Spleen (tissue), 11 donors: Measurements from ENCODE around the gene CALR3. TPM values are rescaled to one million over a fixed set of nuclear protein-coding genes. Genes with fewer than 3 reads are reported as not detected.
A peak's percentile ranks its signal among the peaks of the same experiment; 100 is the strongest.

Experiments
- DNase-seq: peaks from one replicate; pipeline ENCODE4 v3.0.0-alpha.2; 2020
- H3K27ac ChIP-seq, 8 donors: fragments of 200-600 bp; sonication (generic) in 7 of 8; 1 replicate in 4 of 8; 2 replicates in 4 of 8; pipeline versions ENCODE4 v1.5.0 to v1.8.0; 2016 to 2021; ENCODE audit warnings: inconsistent platforms in 4 of 8, mild to moderate bottlenecking in 4 of 8, moderate library complexity in 1 of 8
- H3K27me3 ChIP-seq, 7 donors: fragments of 200-600 bp; sonication (generic) in 6 of 7; replicated peaks in 1 of 7; 1 replicate in 4 of 7; 2 replicates in 3 of 7; pipeline versions ENCODE4 v1.5.0 to v1.8.0; 2016 to 2021; ENCODE audit warnings: inconsistent platforms in 3 of 7, mild to moderate bottlenecking in 1 of 7
- H3K36me3 ChIP-seq, 6 donors: fragments of 200-600 bp; sonication (generic) in 5 of 6; 1 replicate in 4 of 6; 2 replicates in 2 of 6; pipeline versions ENCODE4 v1.5.0 to v1.8.0; 2016 to 2021; ENCODE audit warnings: inconsistent platforms in 2 of 6
- H3K4me1 ChIP-seq, 6 donors: fragments of 200-600 bp; sonication (generic) in 5 of 6; 1 replicate in 3 of 6; 2 replicates in 3 of 6; pipeline versions ENCODE4 v1.5.0 to v1.8.0; 2016 to 2021; ENCODE audit warnings: inconsistent platforms in 3 of 6
- H3K4me3 ChIP-seq, 8 donors: fragments of 200-600 bp; sonication (generic) in 7 of 8; 1 replicate in 4 of 8; 2 replicates in 4 of 8; pipeline versions ENCODE4 v1.5.0 to v1.8.0; 2016 to 2021; ENCODE audit warnings: inconsistent platforms in 4 of 8, mild to moderate bottlenecking in 4 of 8, moderate library complexity in 2 of 8
- H3K9me3 ChIP-seq, 8 donors: fragments of 200-600 bp; sonication (generic) in 7 of 8; 1 replicate in 4 of 8; 2 replicates in 4 of 8; pipeline versions ENCODE4 v1.5.0 to v1.8.0; 2016 to 2021; ENCODE audit warnings: inconsistent platforms in 4 of 8
- POLR2A ChIP-seq, 3 donors: fragments of 450-650 bp; IDR thresholded peaks; one replicate each; pipeline ENCODE4 v1.5.1; 2017; ENCODE audit warnings: antibody characterized with exemption in 3 of 3, mild to moderate bottlenecking in 1 of 3
- POLR2AphosphoS5 ChIP-seq, 3 donors: sonication (generic); formaldehyde crosslinking; IDR thresholded peaks; one replicate each; pipeline ENCODE4 v1.5.1; 2017; ENCODE audit warnings: antibody characterized with exemption in 3 of 3
- WGBS, 5 donors: extraction: QIAGEN DNeasy Blood & Tissue Kit in 3 of 5; methylation state at CpG; one replicate each; pipeline versions ENCODE4 v1.1.5 to v1.1.7; 2013 to 2018; 5-methylcytosine and 5-hydroxymethylcytosine counted together
- intact Hi-C: fragments of 100-400 bp; cut with DNase I; formaldehyde crosslinking; loops from one replicate; pipeline ENCODE4 v1.15.0; 2023; ENCODE audit warnings: low total_unique reads
- polyA plus RNA-seq, 3 donors: library from polyadenylated mRNA; stranded (reverse); fragments of 200-250 nt; gene quantifications; one replicate each; pipeline ENCODE4 v1.2.1, GENCODE V29; 2013
- total RNA-seq, 7 donors: library from RNA; depleted of rRNA in 3 of 7; stranded (reverse); fragments of >200 nt in 3 of 7; fragmentation: NEBNext Ultra II Directional in 4 of 7; extraction: Animal tissue kit (Norgen Biotek cat#: 25700) in 4 of 7; gene quantifications; one replicate each; pipeline versions ENCODE4 v1.1.0 to v1.2.1, GENCODE V29; 2016 to 2021
- TF ChIP-seq, protein P1 (sequence below), 11 experiments: fragments of 200-600 bp in 7 of 11; fragments of 450-650 bp in 4 of 11; sonication (generic) in 4 of 11; IDR thresholded peaks in 8 of 11; conservative IDR thresholded peaks in 3 of 11; 1 replicate in 7 of 11; 2 replicates in 4 of 11; pipeline versions ENCODE4 v1.4.0 to v1.8.0; 2016 to 2021; ENCODE audit warnings: antibody characterized with exemption in 11 of 11, inconsistent platforms in 4 of 11, mild to moderate bottlenecking in 1 of 11
- donor health status: healthy with polysubstance abuse.
- donor health status: DM: no; HTN: no; CAD: no; lungs with moderate emphysema.
- donor health status: DM: no; HTN: no; CAD: no.
- donor health status: Bipolar disorder and iron deficiency.
- donor health status: healthy.
- donor health status: DM: no; HTN: no; CAD: no.
- donor health status: DM: yes; HTN: yes; CAD: no.

Gene CALR3
- total and polyA plus RNA-seq, 10 donors = 0.07 to 0.10 (median 0.08) TPM; not detected in 7

DNA sequence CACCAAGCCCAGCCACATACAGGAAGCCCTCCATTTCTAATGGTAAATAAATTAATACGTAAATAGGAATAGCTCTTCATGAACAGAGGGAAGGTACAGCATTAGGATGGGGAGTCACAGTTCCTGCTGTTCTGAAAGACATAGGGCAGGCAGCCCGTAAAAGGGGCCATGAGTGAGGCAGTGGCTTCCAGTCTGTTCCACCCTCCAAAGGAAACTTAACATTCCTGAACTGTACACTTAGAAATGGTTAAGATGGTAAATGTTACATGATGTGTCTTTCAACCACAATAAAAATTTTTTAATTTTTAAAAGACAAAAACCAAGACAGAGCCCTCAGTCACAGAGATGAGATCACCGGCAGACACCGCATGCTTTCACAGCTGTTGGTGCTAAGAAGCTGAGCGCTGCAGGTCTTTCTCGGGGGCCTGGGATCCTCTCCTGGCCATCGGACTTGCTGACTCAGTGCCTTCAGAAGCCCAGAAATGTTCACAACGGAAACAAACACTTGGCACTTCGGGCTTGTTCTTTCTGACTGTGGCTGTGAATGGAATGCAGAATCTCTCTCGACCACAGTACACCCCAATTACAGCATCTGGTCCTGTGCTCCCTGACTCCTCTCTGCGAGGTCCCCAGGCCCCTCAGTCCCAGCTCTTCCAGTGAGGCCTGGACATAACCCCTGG is 60.6 kb downstream of the CALR3 start:
- Histone ChIP-seq H3K9me3 (no peaks in the 10 kb centered on the region), H3K4me1 (peaks cover 10 to 57% (median 25%) of the 10 kb centered on the region in 6 donors), H3K4me3 (no peak overlapping the region), H3K27ac (peak overlapping the region; percentile 51 to 77 (median 62)), H3K36me3 (peaks cover 0 to 100% (median 47%) of the 10 kb centered on the region in 6 donors), H3K27me3 (no peaks in the 10 kb centered on the region)
- no peak for DNase-seq
- TF ChIP-seq, protein P1, sequence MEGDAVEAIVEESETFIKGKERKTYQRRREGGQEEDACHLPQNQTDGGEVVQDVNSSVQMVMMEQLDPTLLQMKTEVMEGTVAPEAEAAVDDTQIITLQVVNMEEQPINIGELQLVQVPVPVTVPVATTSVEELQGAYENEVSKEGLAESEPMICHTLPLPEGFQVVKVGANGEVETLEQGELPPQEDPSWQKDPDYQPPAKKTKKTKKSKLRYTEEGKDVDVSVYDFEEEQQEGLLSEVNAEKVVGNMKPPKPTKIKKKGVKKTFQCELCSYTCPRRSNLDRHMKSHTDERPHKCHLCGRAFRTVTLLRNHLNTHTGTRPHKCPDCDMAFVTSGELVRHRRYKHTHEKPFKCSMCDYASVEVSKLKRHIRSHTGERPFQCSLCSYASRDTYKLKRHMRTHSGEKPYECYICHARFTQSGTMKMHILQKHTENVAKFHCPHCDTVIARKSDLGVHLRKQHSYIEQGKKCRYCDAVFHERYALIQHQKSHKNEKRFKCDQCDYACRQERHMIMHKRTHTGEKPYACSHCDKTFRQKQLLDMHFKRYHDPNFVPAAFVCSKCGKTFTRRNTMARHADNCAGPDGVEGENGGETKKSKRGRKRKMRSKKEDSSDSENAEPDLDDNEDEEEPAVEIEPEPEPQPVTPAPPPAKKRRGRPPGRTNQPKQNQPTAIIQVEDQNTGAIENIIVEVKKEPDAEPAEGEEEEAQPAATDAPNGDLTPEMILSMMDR (IDR thresholded peaks at IDR 0.05 in 8 of 11, conservative IDR thresholded peaks at IDR 0.05 in 3 of 11) = no peak
- no peak for TF ChIP-seq POLR2AphosphoS5 (IDR thresholded peaks at IDR 0.05)
- TF ChIP-seq POLR2A (IDR thresholded peaks at IDR 0.05) = no peak
- intact Hi-C loops = no loop called here
- 43 to 59% (median 45%) methylated on average over 11 of the region's 11 CpGs for WGBS, 5 donors

- peaks cover 0 to 100% (median 45%) of the 10 kb centered on the region in 6 donors for H3K36me3 ChIP-seq
- no peaks in the 10 kb centered on the region for H3K9me3 ChIP-seq
- intact Hi-C loops = no loop called here
Measured at GRCh38 chr19:16433986-16434385, 62.0 kb downstream of the CALR3 start.

GRCh38 chr19:16429759-16430091 is 66.2 kb downstream of the CALR3 start:
- no peak for DNase-seq
- H3K4me3 ChIP-seq = no peak overlapping the region
- intact Hi-C loops = no loop called here
- H3K9me3 ChIP-seq = no peaks in the 10 kb centered on the region
- 84 to 96% (median 86%) methylated on average over 2 to 3 of the region's 3 CpGs for WGBS, 5 donors
- H3K4me1 ChIP-seq = peaks cover 0 to 16% (median 5%) of the 10 kb centered on the region in 6 donors
- peak overlapping the region in 1 of 8 donors; percentile 6 for H3K27ac ChIP-seq
- TF ChIP-seq, protein P1 (IDR thresholded peaks at IDR 0.05 in 8 of 11, conservative IDR thresholded peaks at IDR 0.05 in 3 of 11) = no peak
- TF ChIP-seq POLR2A (IDR thresholded peaks at IDR 0.05) (no peak), POLR2AphosphoS5 (IDR thresholded peaks at IDR 0.05) (no peak)
- H3K27me3 ChIP-seq = no peaks in the 10 kb centered on the region
- peaks cover 2 to 100% (median 77%) of the 10 kb centered on the region in 6 donors for H3K36me3 ChIP-seq

More at GRCh38 chr19:16433986-16434385, 62.0 kb downstream of the CALR3 start:
- Histone ChIP-seq H3K27me3 (no peaks in the 10 kb centered on the region), H3K27ac (peak overlapping the region in 1 of 8 donors; percentile 77), H3K4me1 (peaks cover 10 to 52% (median 28%) of the 10 kb centered on the region in 6 donors), H3K4me3 (no peak overlapping the region)
- 94 to 100% (median 97%) methylated on average over 3 of the region's 3 CpGs for WGBS, 5 donors
- TF ChIP-seq POLR2AphosphoS5 (IDR thresholded peaks at IDR 0.05) = no peak
- no peak for TF ChIP-seq POLR2A (IDR thresholded peaks at IDR 0.05)
- TF ChIP-seq, protein P1 (IDR thresholded peaks at IDR 0.05 in 8 of 11, conservative IDR thresholded peaks at IDR 0.05 in 3 of 11) = no peak
- no peak for DNase-seq

- Histone ChIP-seq H3K27me3 (no peaks in the 10 kb centered on the region), H3K36me3 (peaks cover 2 to 100% (median 80%) of the 10 kb centered on the region in 6 donors), H3K4me1 (peaks cover 0 to 12% (median 5%) of the 10 kb centered on the region in 6 donors), H3K27ac (peak overlapping the region in 1 of 8 donors; percentile 6), H3K4me3 (no peak overlapping the region), H3K9me3 (no peaks in the 10 kb centered on the region)
- TF ChIP-seq POLR2A (IDR thresholded peaks at IDR 0.05) = no peak
- TF ChIP-seq, protein P1 (IDR thresholded peaks at IDR 0.05 in 8 of 11, conservative IDR thresholded peaks at IDR 0.05 in 3 of 11) = no peak
- peak; percentile 41 to 70 (median 57) for TF ChIP-seq POLR2AphosphoS5 (IDR thresholded peaks at IDR 0.05)
- no peak for DNase-seq
- intact Hi-C loops = no loop called here
- 66 to 77% (median 71%) methylated on average over 11 to 13 of the region's 13 CpGs for WGBS, 5 donors
Measured at GRCh38 chr19:16429066-16429758, 66.8 kb downstream of the CALR3 start.
